HCT116 (cell line): ENCODE data around the gene ANO8.

Experiments used
- CEBPB ChIP-seq: IDR thresholded peaks from 2 replicates; pipeline ENCODE4 v1.6.1; 2012; ENCODE audit warnings: low read depth
- CTCF ChIP-seq, 3 experiments: fragments of 200-600 bp in 1 of 3; sonication (generic) in 1 of 3; IDR thresholded peaks in 2 of 3; conservative IDR thresholded peaks in 1 of 3; 2 replicates each; pipeline ENCODE4 v1.5.1; 2012 to 2017; ENCODE audit warnings: low read depth in 2 of 3, low read length in 2 of 3, antibody characterized with exemption in 1 of 3, borderline replicate concordance in 1 of 3, control low read depth in 1 of 3, mild to moderate bottlenecking in 1 of 3, mixed read lengths in 1 of 3, mixed run types in 1 of 3, moderate library complexity in 1 of 3; ENCODE audit not compliant: insufficient read depth in 1 of 3
- EGR1 ChIP-seq: IDR thresholded peaks from 2 replicates; pipeline ENCODE4 v1.6.1; 2012; ENCODE audit warnings: low read depth
- EZH2 ChIP-seq: fragments of 200-600 bp; sonication (generic); IDR thresholded peaks from 2 replicates; pipeline ENCODE4 v1.6.1; 2017; ENCODE audit warnings: antibody characterized with exemption, mixed run types
- FOSL1 ChIP-seq: IDR thresholded peaks from 2 replicates; pipeline ENCODE4 v1.6.1; 2012; ENCODE audit warnings: low read depth
- JUND ChIP-seq: IDR thresholded peaks from 2 replicates; pipeline ENCODE4 v1.6.1; 2012
- POLR2A ChIP-seq: IDR thresholded peaks from 2 replicates; pipeline ENCODE4 v1.7.0; 2011; ENCODE audit warnings: borderline replicate concordance; ENCODE audit not compliant: insufficient read depth, insufficient read length; ENCODE audit errors: extremely low read depth
- POLR2AphosphoS5 ChIP-seq: IDR thresholded peaks from 2 replicates; pipeline ENCODE4 v1.6.1; 2011; ENCODE audit warnings: mild to moderate bottlenecking, low read depth, low read length, moderate library complexity
- SRF ChIP-seq: IDR thresholded peaks from 2 replicates; pipeline ENCODE4 v1.6.1; 2012; ENCODE audit warnings: low read depth
- TCF7L2 ChIP-seq: IDR thresholded peaks from 2 replicates; pipeline ENCODE4 v1.7.0; 2011; ENCODE audit warnings: borderline replicate concordance, inconsistent platforms; ENCODE audit not compliant: insufficient read depth, insufficient read length; ENCODE audit errors: extremely low read depth
- YY1 ChIP-seq: IDR thresholded peaks from 2 replicates; pipeline ENCODE4 v1.6.1; 2011; ENCODE audit warnings: low read length, low read depth, moderate library complexity, mild to moderate bottlenecking; ENCODE audit not compliant: insufficient replicate concordance; ENCODE audit errors: extremely low read depth
- TF ChIP-seq, protein P1 (sequence below): IDR thresholded peaks from 2 replicates; pipeline ENCODE4 v1.6.1; 2012

GRCh38 chr19:17281391-17282304 is 53.0 kb downstream of the ANO8 start, which contains the start of gene ANKLE1:
- no peak for TF ChIP-seq POLR2A
- no peak for TF ChIP-seq EZH2
- TF ChIP-seq CTCF (IDR thresholded peaks at IDR 0.05 in 2 of 3, conservative IDR thresholded peaks at IDR 0.05 in 1 of 3; ENCODE audit: borderline replicate concordance in 1 of 3, insufficient read depth in 1 of 3, low read depth in 2 of 3, low read length in 2 of 3) = no peak
- TF ChIP-seq JUND = no peak
- no peak for TF ChIP-seq EGR1
- TF ChIP-seq POLR2AphosphoS5 = no peak
- TF ChIP-seq, protein P1, sequence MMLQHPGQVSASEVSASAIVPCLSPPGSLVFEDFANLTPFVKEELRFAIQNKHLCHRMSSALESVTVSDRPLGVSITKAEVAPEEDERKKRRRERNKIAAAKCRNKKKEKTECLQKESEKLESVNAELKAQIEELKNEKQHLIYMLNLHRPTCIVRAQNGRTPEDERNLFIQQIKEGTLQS = no peak
- no peak for TF ChIP-seq TCF7L2
- TF ChIP-seq YY1 = no peak
- no peak for TF ChIP-seq FOSL1
- no peak for TF ChIP-seq CEBPB
- no peak for TF ChIP-seq SRF
